NB4 (cell line): ENCODE results near the gene SLC16A14.

Experiments used
- MYC ChIP-seq: IDR thresholded peaks from 2 replicates; pipeline ENCODE4 v1.6.1; 2011; ENCODE audit warnings: low read depth, low read length
- POLR2A ChIP-seq: IDR thresholded peaks from 2 replicates; pipeline ENCODE4 v1.6.1; 2011; ENCODE audit warnings: mild to moderate bottlenecking; ENCODE audit not compliant: insufficient read length; ENCODE audit errors: extremely low read depth
- TF ChIP-seq, protein P1 (sequence below): IDR thresholded peaks from one replicate; pipeline ENCODE4 v1.5.1; 2012; ENCODE audit warnings: low read depth, low read length

DNA sequence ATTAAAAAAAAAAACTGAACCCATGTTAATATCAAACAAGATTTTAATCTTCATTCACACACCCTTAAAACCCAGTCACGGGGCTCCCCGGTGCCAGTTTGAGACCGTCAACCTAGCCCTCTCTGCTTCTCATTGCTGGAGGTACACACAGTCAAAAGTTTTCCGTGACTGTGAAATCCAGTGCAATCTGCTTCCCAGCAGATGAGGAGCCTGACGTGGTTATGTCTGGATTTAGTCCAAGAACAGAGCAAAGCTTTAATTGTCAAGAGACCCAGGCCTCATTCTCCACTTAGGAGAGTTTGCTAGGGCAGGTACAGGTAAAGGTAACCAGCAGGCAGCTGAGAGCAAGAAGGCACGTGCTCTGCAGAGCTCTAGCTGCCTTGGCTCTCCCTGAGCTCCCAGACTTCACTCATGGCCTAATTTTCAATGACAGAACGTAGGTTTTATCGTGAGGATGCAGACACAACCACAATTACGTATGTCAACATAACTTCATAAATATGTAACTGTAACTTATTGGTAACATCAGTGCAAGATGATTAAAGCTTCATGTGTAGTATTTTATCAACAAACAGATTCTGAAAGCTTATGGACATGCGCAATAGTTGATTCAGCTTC is 56.3 kb downstream of the SLC16A14 start:
- TF ChIP-seq, protein P1, sequence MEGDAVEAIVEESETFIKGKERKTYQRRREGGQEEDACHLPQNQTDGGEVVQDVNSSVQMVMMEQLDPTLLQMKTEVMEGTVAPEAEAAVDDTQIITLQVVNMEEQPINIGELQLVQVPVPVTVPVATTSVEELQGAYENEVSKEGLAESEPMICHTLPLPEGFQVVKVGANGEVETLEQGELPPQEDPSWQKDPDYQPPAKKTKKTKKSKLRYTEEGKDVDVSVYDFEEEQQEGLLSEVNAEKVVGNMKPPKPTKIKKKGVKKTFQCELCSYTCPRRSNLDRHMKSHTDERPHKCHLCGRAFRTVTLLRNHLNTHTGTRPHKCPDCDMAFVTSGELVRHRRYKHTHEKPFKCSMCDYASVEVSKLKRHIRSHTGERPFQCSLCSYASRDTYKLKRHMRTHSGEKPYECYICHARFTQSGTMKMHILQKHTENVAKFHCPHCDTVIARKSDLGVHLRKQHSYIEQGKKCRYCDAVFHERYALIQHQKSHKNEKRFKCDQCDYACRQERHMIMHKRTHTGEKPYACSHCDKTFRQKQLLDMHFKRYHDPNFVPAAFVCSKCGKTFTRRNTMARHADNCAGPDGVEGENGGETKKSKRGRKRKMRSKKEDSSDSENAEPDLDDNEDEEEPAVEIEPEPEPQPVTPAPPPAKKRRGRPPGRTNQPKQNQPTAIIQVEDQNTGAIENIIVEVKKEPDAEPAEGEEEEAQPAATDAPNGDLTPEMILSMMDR, result no peak
- TF ChIP-seq POLR2A, result no peak
- TF ChIP-seq MYC, result no peak
